ENCODE data around the gene DDA1. TPM values are rescaled to one million over a fixed set of nuclear protein-coding genes. Genes with fewer than 3 reads are reported as not detected.

Gene DDA1
- total RNA-seq, 1 experiment from 2014 or later, result 42.8 TPM

DNA sequence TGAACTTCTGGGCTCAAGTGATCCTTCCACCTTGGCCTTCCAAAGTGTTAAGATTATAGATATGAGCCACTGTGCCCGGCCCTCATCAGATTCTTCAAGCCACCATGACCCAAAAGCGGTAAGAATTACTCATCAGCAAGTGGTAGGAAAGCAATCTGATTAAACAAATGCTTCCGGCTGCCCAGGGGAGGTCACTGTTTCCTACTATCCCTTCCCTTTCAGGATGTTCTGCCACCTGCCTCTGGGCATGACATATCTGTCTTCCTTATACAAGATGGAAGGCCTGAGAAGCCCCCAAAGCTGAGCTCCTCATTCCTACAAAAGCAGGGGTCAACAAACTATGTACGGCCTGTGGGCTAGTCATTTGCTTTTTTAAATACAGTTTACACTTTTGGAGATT is 13.1 kb upstream of the DDA1 start (continued):
- TF ChIP-seq ZNF532 (CRISPR knock-in tag; IDR thresholded peaks at IDR 0.05; ENCODE audit: borderline replicate concordance) (no peak), NFYB (CRISPR knock-in tag; conservative IDR thresholded peaks at IDR 0.05; ENCODE audit: low read depth) (no peak), ETV6 (CRISPR knock-in tag; IDR thresholded peaks at IDR 0.05) (no peak), ZNF396 (CRISPR knock-in tag; IDR thresholded peaks at IDR 0.05; ENCODE audit: borderline replicate concordance) (no peak), SMAD3 (CRISPR knock-in tag; IDR thresholded peaks at IDR 0.05; ENCODE audit: borderline replicate concordance) (no peak), RORB (CRISPR knock-in tag; IDR thresholded peaks at IDR 0.05) (no peak), NR1H2 (CRISPR knock-in tag; IDR thresholded peaks at IDR 0.05) (no peak), TEAD4 (CRISPR knock-in tag; IDR thresholded peaks at IDR 0.05) (no peak), NFATC4 (CRISPR knock-in tag; IDR thresholded peaks at IDR 0.05) (no peak), FOXJ3 (CRISPR knock-in tag; IDR thresholded peaks at IDR 0.05; ENCODE audit: borderline replicate concordance) (no peak)
- TF ChIP-seq, protein P1, sequence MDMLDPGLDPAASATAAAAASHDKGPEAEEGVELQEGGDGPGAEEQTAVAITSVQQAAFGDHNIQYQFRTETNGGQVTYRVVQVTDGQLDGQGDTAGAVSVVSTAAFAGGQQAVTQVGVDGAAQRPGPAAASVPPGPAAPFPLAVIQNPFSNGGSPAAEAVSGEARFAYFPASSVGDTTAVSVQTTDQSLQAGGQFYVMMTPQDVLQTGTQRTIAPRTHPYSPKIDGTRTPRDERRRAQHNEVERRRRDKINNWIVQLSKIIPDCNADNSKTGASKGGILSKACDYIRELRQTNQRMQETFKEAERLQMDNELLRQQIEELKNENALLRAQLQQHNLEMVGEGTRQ (CRISPR knock-in tag; IDR thresholded peaks at IDR 0.05), result no peak
- TF ChIP-seq, protein P2, sequence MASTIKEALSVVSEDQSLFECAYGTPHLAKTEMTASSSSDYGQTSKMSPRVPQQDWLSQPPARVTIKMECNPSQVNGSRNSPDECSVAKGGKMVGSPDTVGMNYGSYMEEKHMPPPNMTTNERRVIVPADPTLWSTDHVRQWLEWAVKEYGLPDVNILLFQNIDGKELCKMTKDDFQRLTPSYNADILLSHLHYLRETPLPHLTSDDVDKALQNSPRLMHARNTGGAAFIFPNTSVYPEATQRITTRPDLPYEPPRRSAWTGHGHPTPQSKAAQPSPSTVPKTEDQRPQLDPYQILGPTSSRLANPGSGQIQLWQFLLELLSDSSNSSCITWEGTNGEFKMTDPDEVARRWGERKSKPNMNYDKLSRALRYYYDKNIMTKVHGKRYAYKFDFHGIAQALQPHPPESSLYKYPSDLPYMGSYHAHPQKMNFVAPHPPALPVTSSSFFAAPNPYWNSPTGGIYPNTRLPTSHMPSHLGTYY (CRISPR knock-in tag; IDR thresholded peaks at IDR 0.05), result no peak
- TF ChIP-seq, protein P3, sequence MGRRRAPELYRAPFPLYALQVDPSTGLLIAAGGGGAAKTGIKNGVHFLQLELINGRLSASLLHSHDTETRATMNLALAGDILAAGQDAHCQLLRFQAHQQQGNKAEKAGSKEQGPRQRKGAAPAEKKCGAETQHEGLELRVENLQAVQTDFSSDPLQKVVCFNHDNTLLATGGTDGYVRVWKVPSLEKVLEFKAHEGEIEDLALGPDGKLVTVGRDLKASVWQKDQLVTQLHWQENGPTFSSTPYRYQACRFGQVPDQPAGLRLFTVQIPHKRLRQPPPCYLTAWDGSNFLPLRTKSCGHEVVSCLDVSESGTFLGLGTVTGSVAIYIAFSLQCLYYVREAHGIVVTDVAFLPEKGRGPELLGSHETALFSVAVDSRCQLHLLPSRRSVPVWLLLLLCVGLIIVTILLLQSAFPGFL (CRISPR knock-in tag; IDR thresholded peaks at IDR 0.05; ENCODE audit: borderline replicate concordance), result no peak

- ATAC-seq (no peak), DNase-seq (ENCODE audit: low spot score) (no peak)
- H3K4me3 Mint-ChIP-seq, result no peak overlapping the region
- peaks cover 15% of the 10 kb centered on the region for H3K4me1 Mint-ChIP-seq
- H3K27me3 Mint-ChIP-seq (ENCODE audit: low read depth), result no peaks in the 10 kb centered on the region
- peak overlapping the region; percentile 79 for H3K27ac Mint-ChIP-seq
- ChIA-PET CTCF (interaction anchor here (0.7 to 1.4 kb wide), 2 partner anchors 8 to 94 kb away, joined by 3 to 5 read pairs; partner anchors contain the start of gene MRPL34), POLR2A (interaction anchor here (1.2 kb wide), 1 partner anchor 8 kb away, joined by 6 read pairs; no protein-coding TSS in a partner anchor)
- H3K36me3 Mint-ChIP-seq, result peaks cover 32% of the 10 kb centered on the region
- peaks cover 5% of the 10 kb centered on the region for H3K9me3 Mint-ChIP-seq
- TF ChIP-seq, protein P2 (CRISPR knock-in tag; IDR thresholded peaks at IDR 0.05), result no peak
- TF ChIP-seq ETV6 (CRISPR knock-in tag; IDR thresholded peaks at IDR 0.05) (no peak), ZNF423 (CRISPR knock-in tag; IDR thresholded peaks at IDR 0.05) (no peak), ZNF121 (CRISPR knock-in tag; IDR thresholded peaks at IDR 0.05) (no peak), NR3C1 (CRISPR knock-in tag; conservative IDR thresholded peaks at IDR 0.05; ENCODE audit: low read depth) (no peak), EMX1 (CRISPR knock-in tag; IDR thresholded peaks at IDR 0.05) (no peak), IRF2 (CRISPR knock-in tag; IDR thresholded peaks at IDR 0.05; ENCODE audit: borderline replicate concordance, low read depth) (no peak), NFE2L1 (CRISPR knock-in tag; IDR thresholded peaks at IDR 0.05) (no peak), AFF4 (CRISPR knock-in tag; IDR thresholded peaks at IDR 0.05; ENCODE audit: borderline replicate concordance) (no peak)
- TF ChIP-seq, protein P3 (CRISPR knock-in tag; IDR thresholded peaks at IDR 0.05; ENCODE audit: borderline replicate concordance), result no peak
- TF ChIP-seq, protein P4, sequence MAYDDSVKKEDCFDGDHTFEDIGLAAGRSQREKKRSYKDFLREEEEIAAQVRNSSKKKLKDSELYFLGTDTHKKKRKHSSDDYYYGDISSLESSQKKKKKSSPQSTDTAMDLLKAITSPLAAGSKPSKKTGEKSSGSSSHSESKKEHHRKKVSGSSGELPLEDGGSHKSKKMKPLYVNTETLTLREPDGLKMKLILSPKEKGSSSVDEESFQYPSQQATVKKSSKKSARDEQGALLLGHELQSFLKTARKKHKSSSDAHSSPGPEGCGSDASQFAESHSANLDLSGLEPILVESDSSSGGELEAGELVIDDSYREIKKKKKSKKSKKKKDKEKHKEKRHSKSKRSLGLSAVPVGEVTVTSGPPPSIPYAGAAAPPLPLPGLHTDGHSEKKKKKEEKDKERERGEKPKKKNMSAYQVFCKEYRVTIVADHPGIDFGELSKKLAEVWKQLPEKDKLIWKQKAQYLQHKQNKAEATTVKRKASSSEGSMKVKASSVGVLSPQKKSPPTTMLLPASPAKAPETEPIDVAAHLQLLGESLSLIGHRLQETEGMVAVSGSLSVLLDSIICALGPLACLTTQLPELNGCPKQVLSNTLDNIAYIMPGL (CRISPR knock-in tag; IDR thresholded peaks at IDR 0.05), result no peak
Measured at GRCh38 chr19:17296976-17297375, 12.4 kb upstream of the DDA1 start.
